Measurements from ENCODE around the gene UBA1. TPM values are rescaled to one million over a fixed set of nuclear protein-coding genes. Genes with fewer than 3 reads are reported as not detected.

Gene UBA1
- total RNA-seq, 1 donor, result 214 TPM

DNA sequence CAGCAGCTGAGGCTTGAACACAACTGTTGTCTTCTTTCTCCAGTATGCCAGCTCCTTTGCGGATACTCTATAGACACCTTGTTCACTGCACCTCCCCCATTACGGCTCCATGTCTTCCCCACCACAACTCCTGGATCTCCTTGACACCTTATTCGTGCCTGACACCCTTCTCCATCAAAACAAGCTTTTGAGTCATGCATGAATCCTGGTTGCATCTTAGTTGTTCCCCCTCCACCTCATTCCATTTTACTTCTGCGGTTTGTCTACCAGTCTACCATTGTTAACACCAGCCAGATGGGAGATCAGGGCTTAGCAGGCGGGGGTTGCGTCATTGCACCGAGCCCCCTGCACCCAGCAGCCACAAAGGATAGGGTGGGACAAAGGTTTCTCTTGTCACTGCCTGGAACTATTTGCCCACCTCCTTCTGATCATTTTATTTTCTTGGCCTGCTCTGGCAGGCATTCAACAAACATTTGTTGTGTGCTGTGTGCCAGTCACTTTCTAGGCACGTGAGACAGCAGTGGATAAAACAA is 22.8 kb downstream of the UBA1 start:
- TF ChIP-seq, protein P1, sequence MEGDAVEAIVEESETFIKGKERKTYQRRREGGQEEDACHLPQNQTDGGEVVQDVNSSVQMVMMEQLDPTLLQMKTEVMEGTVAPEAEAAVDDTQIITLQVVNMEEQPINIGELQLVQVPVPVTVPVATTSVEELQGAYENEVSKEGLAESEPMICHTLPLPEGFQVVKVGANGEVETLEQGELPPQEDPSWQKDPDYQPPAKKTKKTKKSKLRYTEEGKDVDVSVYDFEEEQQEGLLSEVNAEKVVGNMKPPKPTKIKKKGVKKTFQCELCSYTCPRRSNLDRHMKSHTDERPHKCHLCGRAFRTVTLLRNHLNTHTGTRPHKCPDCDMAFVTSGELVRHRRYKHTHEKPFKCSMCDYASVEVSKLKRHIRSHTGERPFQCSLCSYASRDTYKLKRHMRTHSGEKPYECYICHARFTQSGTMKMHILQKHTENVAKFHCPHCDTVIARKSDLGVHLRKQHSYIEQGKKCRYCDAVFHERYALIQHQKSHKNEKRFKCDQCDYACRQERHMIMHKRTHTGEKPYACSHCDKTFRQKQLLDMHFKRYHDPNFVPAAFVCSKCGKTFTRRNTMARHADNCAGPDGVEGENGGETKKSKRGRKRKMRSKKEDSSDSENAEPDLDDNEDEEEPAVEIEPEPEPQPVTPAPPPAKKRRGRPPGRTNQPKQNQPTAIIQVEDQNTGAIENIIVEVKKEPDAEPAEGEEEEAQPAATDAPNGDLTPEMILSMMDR (IDR thresholded peaks at IDR 0.05; ENCODE audit: insufficient read depth, low read length), result no peak
- no peak overlapping the region for H3K4me3 ChIP-seq (ENCODE audit: low read depth, low read length)
- no peak for DNase-seq (ENCODE audit: low read depth)

DNA sequence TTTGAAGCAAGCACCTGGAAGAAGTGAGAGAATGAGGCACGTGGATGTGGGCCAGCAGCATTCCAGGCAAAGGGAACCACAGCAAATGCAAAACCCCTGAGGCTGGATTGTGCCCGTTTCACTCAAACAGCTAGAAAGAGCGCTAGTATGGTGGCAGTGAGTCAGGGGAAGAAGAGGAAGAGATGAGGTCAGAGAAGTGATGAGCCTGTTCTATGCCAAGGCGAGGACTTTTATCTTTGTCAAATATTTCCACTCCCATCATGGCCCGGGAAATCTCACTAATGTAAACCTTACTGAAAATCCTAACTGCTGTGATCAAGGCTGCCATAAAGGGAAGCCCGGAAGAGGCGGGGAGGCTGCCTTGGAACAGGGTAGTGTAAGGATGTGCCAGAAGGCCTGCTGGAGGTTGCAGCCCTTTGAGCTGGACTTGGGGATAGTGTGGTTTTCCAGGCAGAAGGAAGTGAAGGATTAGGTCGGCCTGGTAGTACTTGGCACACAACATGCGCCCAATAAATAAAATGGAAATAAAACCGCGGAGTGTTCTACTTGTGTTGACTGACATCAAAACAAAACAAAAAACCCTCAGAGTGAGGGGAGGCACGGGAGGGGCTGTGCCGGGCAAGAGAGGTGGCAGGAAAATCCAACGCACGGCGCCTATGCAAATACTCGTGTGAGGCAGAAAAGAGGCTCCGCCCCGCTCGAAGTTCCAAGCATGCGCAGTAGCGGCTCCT is 23.7 kb downstream of the UBA1 start:
- TF ChIP-seq, protein P1 (IDR thresholded peaks at IDR 0.05; ENCODE audit: insufficient read depth, low read length), result no peak
- DNase-seq (ENCODE audit: low read depth), result peak; percentile 64
- peak overlapping the region; percentile 42 for H3K4me3 ChIP-seq (ENCODE audit: low read depth, low read length)

- H3K4me3 ChIP-seq (ENCODE audit: low read depth, low read length), result peak overlapping the region; percentile 76
- TF ChIP-seq, protein P1 (IDR thresholded peaks at IDR 0.05; ENCODE audit: insufficient read depth, low read length), result no peak
- peak; percentile 99 for DNase-seq (ENCODE audit: low read depth)
These were observed 24.2 kb downstream of the UBA1 start for GRCh38 chrX:47217852-47218279.

- TF ChIP-seq, protein P1 (IDR thresholded peaks at IDR 0.05; ENCODE audit: insufficient read depth, low read length), result no peak
- H3K4me3 ChIP-seq (ENCODE audit: low read depth, low read length), result peak within 1 kb of the TSS; percentile 76
- DNase-seq (ENCODE audit: low read depth), result peak; percentile 87
These were observed 24.8 kb downstream of the UBA1 start, which contains the start of gene CDK16 for GRCh38 chrX:47218280-47218919. Gene CDK16 (plus strand): TSS chrX:47218681. CDS start chrX:47223558, 4,877 bp downstream.

DNA sequence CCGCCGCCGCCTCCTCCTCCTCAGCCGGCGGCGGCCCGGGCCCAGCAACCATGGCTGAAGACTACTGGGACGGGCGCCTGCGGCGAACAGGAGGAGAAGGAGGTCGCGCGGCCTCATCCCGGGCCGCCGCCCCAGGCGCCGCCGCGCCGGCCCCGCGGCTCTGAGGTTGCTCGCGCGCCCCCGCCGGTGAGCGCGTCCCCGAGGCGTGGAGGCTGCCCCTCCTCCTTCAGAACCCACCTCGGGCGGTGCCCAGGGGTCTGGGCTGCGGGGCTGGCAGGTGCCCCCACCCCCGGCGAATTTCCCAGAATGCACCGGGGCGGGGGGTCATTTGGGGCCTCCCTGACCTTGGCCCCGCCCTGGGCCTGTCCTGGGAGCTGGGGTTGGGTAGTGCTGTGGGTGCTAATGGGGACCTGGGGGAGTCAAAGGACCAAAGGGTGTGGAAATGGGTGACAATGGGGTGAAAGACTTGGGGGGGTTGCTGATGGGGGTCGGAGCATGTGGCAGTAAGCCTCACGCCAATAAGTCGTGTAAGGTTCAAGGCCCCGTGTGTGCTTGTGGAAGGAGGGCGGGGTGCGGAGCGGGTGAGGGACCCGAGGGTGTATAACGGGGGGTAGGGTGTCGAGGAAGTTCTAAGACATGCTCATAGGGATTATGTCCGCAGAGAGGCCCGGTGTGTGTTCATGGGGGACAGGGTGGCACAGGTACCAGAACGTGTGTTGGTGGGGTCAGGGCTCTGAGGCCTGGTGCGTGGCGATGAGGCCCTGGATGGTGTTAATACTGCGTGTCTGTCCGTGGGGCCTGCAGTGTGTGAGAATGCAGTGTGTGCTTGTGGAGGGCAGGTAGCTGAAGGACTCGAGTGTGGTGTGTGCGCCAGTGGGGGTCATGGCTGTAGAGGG is 25.5 kb downstream of the UBA1 start:
- peak overlapping the region; percentile 76 for H3K4me3 ChIP-seq (ENCODE audit: low read depth, low read length)
- TF ChIP-seq, protein P1 (IDR thresholded peaks at IDR 0.05; ENCODE audit: insufficient read depth, low read length), result no peak
- DNase-seq (ENCODE audit: low read depth), result no peak

GRCh38 chrX:47221756-47222155 is 28.1 kb downstream of the UBA1 start:
- TF ChIP-seq, protein P1 (IDR thresholded peaks at IDR 0.05; ENCODE audit: insufficient read depth, low read length), result no peak
- no peak for DNase-seq (ENCODE audit: low read depth)
- H3K4me3 ChIP-seq (ENCODE audit: low read depth, low read length), result no peak overlapping the region
